Testis (tissue), 2 donors: ENCODE data around the gene LRFN4.

ENCODE experiments used
- POLR2A ChIP-seq: fragments of 450-650 bp; IDR thresholded peaks from one replicate; pipeline ENCODE4 v1.6.1; 2017; ENCODE audit warnings: antibody characterized with exemption, mild to moderate bottlenecking, moderate library complexity
- TF ChIP-seq, protein P1 (sequence below), 3 experiments: fragments of 450-650 bp in 2 of 3; fragments of 200-600 bp in 1 of 3; sonication (generic) in 1 of 3; IDR thresholded peaks; one replicate each; pipeline ENCODE4 v1.5.1; 2016 to 2019; ENCODE audit warnings: antibody characterized with exemption in 3 of 3, mild to moderate bottlenecking in 2 of 3, moderate library complexity in 1 of 3

DNA sequence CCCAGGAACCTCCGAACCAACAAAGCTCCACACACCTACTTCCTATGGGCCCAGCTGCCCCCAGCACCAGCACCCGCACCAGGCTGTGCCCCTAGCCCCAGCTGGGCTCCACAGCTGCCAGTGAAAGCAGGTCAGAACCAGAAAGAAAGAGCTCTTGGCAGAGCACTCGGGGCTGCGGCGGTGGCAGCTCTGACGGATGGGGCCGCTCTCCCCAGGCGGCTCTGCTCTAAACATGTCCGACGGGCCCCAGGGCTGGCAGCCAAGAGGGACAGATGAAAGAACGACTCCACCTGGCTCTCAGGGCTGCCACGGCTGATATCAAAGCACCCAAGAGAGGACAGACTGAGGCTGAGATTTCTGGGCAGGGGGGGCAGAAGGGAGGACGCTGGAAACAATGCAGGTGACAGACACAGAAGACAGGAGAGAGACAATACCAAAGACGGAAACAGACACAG, 25.7 kb downstream of the LRFN4 start:
- TF ChIP-seq, protein P1, sequence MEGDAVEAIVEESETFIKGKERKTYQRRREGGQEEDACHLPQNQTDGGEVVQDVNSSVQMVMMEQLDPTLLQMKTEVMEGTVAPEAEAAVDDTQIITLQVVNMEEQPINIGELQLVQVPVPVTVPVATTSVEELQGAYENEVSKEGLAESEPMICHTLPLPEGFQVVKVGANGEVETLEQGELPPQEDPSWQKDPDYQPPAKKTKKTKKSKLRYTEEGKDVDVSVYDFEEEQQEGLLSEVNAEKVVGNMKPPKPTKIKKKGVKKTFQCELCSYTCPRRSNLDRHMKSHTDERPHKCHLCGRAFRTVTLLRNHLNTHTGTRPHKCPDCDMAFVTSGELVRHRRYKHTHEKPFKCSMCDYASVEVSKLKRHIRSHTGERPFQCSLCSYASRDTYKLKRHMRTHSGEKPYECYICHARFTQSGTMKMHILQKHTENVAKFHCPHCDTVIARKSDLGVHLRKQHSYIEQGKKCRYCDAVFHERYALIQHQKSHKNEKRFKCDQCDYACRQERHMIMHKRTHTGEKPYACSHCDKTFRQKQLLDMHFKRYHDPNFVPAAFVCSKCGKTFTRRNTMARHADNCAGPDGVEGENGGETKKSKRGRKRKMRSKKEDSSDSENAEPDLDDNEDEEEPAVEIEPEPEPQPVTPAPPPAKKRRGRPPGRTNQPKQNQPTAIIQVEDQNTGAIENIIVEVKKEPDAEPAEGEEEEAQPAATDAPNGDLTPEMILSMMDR (IDR thresholded peaks at IDR 0.05): no peak
- no peak for TF ChIP-seq POLR2A
